GM19455 (cell line): ENCODE results near the gene ASIC3.
A peak's percentile ranks its signal among the peaks of the same experiment; 100 is the strongest.
"Not testable (repeated sequence)": the region's sequence is repeated elsewhere in the genome, so short reads cannot be mapped to it uniquely, and the experiment has no call there.

Source experiments
- ATAC-seq: cut with Tn5 transposase; IDR thresholded peaks from one replicate; pipeline ENCODE4 v1.9.1; 2021; ENCODE audit not compliant: unreplicated experiment

Gene ASIC3

GRCh38 chr7:151013733-151014497, 34.4 kb upstream of the ASIC3 start:
- no peak for ATAC-seq

DNA sequence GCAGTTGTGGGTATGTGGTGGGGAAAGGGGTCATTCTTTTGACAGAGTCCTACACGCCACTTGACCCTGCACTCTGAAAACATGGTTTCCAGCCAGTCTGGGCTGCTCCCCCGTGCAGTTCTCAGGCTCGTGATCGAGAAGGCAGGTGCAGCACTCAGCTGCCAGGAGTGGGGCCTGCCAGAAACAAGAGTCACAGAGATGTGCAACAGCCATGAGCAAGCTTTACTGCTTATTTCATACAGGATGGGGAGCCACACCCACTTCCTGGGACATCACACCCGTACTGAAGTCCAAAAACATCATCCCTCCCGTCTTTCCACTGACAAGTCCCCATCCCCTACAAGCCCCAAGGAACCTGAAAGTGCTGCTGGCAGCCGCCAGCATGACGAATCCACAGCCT, 33.4 kb upstream of the ASIC3 start:
- no peak for ATAC-seq

GRCh38 chr7:151015967-151016366, 32.4 kb upstream of the ASIC3 start:
- ATAC-seq = no peak

- ATAC-seq = no peak
Observed at GRCh38 chr7:151016505-151016904, 31.8 kb upstream of the ASIC3 start.

DNA sequence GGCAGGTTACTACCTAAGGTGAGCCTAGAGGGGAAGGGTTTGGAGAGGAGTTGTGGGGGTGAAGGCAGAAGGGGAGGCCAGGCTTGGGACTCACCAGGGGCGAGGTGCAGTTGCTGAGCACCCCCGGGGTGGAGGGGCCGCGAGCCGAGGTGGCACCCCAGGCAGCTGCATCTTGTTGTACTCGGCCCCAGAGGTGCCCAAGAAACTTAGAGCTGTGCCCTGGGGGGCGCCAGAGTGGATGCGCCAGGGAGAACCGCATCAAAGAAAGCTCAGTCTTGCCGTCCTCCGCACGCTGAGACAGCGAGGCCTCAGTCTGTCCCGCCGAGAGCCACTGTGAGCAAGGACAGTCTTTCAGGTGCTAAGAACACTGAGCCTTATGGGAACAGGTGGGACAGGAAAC, 31.4 kb upstream of the ASIC3 start:
- ATAC-seq = no peak

DNA sequence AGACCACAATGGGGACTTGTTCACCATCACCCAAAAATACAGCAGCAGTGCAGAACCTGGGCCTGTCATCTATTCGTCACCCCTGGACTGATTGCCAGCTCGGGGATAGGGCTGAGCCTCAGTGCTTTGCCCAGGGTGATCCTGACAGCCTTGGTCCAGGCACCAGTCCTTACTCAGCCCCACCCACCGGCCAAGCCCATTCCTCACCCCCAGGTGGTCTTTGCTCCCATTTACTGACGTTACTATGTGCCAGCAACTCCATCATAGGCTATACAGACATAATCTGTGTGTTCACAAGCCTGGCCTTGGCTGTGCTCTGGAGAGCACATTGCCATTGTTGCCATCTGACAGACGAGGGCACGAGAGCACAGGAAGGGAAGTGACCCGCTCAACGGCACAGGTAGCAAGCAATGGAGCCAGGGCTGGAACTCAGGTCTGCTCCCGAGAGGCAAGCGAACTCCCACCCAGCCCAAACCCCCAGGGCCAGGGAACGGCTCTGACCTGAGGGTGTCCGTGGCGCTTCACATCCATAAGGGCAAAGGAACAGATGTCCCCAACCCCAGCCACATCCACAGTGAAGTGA, 30.9 kb upstream of the ASIC3 start:
- no peak for ATAC-seq

DNA sequence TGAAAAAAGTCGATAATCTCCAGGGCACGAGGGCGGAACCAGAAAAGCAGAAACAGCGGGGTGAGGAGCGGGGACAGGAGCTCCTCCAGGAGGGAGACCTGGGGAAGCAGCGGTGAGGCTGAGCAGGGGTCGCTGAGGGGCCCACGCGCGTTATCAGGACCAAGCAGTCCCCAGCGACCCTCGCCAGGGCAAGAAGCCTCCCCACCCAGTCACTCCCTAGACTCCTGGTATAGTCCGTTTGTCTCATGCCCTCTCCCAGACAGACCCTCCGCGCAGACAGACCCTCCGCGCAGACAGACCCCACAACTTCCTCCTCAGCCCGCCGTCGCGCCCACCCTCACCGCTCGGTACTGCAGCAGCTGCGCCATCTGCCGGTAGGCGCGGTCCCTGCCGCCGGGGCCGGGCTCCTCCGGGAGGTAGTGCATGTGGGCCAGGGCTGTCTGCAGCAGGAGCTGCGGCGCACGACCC, 30.3 kb upstream of the ASIC3 start:
- ATAC-seq = no peak

DNA sequence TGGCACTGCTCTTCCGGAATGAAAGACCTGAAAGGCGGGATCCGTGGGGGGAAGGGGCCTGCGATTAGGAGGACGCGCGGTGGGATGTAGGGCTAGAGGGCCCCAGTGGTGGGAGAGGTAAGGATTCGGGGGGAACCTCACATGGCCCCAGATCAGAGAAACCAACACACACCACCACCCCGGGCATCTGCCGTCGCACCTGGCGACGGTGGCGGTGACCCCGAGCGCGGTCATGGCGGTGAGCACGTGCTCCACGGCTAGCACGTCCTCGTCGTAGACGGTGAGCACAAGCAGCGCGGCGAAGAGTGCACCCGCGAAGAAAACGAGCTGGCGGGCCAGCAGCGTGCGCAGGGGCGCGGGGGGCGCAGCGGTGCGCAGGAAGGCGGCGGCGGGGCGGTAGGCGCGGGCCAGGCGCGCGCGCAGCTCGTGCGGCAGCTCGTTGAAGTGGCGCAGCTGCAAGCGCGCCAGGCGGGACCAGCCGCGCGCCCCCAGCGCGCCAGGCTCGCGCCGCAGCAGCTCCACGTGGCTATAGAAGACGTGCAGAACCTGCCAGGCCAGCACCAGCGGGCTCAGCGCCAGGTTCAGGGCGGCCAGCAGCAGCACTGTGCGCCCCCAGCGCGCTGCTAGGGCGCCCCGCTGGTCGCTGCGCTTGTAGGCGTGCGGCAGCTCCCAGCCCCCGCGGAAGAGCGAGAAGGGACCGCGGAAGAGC, 29.8 kb upstream of the ASIC3 start:
- no peak for ATAC-seq

DNA sequence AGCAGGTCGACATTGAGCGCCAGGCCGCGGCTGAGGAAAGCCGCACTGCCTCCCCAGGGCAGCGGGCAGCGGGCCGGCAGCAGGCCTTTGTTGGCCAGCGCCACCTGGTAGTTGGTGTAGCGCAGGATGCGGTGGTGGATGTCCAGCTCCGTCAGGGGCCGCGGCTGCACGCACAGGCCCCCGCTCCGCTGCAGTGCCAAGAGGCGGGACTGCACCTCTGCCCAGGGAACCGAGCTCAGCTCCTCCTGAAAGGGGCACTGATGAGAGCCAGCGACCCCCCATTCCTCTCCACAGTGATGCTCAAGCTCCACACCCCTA, 29.2 kb upstream of the ASIC3 start:
- ATAC-seq = no peak

DNA sequence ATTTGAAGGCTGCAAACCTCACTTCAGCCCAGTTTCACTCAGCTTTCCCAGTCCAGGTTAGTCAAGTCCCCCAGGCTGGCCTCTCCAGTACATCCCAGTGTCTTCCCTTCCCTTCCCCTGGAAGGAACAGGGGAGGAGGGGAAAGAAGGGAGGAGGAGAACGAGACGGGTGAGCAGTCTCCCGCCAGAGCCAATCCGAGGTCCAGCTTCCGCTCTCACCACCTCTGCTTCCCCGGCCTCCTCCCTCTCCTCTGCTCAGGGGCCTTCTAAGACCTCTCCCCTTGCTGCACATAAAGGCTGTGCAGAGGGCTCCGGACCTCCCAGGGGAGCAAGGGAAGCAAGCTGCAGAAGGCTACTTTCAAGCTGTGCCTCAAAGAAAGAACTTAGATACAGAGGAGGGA, 28.1 kb upstream of the ASIC3 start:
- no peak for ATAC-seq

DNA sequence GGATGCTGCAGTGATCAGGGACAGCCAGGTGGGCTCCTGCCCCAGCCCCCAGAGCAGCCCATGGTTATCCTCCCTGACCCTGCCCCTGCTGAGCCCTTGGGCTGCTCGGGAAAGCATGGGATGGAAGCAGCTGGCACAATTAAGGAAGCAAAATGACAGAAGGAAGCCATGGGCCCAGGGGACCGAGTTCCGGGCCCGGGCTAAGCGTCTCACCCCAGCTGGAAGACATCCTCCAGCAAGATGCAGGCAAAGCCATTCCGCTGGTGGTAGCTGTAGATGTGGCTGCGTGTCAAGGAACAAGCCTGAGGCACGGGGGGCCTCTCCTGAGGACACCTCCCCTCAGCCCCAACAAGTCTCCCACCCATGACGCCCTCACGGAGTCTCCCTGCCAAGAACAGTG, 25.1 kb upstream of the ASIC3 start:
- ATAC-seq = no peak

GRCh38 chr7:151024435-151025056, 23.8 kb upstream of the ASIC3 start, which contains the start of gene ATG9B:
Gene ATG9B, minus strand, starts transcription at chr7:151024494. Its CDS starts 71 bp downstream, at chr7:151024423.
- ATAC-seq = no peak

DNA sequence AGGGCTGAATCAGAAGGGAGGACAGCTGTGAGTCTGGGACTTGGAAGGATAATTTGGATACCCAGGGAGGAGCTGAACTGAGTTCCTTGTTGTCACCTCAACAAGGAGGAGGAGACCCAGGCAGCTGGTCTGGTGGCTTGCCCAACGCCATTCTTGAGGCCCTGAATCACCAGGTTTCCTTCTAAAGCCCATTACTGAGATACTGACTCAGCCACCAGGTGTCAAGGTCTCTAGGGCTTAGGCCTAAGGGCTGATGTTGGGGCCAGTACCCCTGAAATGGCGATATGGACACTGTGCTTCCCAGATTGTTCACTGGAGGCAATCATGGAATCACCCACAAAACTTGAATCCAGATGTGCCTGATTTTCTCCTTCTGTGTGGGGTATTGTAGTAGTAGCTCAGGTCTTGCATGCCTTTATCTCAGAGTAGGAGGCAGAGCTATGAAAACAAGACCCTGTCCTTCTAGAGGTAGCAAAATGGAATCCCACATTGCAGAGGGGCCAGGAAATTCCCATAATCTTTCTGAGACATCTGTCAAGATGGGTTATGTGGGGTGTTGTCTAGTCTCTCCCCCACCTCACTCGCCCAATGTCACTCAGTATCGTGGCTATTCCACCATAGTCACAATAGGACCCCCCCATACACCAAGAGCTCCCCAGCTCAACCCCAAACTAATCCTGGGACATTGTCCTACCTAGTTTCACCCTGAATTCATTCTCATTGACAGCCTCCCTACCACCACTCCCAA, 22.2 kb upstream of the ASIC3 start:
- no peak for ATAC-seq

GRCh38 chr7:151026771-151027727, 21.3 kb upstream of the ASIC3 start:
- ATAC-seq = not testable (repeated sequence)

DNA sequence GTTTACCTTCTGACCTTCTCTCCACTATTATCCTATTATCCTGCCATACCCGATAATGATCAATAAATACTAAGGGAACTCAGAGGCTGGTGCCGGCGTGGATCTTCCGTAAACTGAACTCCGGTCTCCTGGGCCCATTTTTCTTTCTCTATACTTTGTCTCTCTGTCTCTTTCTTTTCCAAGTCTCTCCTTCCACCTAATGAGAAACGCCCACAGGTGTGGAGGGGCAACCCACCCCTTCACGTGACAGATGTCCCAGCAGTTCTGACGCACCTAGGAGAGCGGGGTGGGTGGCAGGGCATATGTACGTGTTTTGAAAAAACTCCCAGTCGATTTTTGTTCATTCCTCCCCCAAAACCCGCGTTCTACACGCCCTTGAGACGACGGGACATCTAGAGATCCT, 20.6 kb upstream of the ASIC3 start:
- peak; percentile 9 for ATAC-seq

DNA sequence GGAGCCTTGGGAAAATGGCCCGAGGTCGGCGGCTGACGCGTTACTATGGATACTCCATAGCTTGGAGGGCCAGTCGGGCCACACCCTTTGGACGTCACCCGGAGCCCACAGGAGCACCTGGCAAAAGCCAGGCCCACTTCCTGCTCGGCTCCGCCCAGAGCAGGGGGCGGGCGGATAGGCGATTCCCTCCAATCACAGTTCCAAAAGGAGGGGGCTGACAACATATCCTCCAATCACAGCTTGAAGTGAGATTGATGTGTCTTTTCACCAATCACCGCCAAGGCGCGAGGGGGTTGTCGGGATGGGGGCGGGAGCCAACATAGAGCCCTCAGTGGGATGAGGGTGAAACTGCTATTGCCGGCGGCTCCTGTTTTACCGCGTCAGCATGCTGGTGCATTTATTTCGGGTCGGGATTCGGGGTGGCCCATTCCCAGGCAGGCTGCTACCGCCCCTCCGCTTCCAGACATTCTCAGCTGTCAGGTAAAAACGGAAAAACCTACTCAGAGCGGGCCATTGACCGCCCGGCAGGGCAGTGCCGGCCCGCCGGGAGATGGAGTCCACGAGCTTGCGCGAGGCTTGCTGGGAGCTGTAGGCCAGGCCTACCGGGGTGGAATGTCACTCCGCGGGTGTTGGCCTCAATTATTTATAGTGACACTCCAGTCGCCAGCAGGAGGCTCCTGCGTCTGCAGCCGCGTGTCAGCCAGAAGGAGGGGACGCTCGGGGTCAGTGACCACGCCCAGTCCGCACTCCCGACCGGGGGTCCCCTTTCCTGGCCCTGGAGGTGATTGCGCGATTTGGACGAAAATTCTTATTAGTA, 20.0 kb upstream of the ASIC3 start, which contains the start of gene ABCB8:
ABCB8 (plus strand) TSS at position 320 of the 817 bp plus-strand sequence; CDS start at position 386, 66 bp downstream.
- ATAC-seq = peak; percentile 94

DNA sequence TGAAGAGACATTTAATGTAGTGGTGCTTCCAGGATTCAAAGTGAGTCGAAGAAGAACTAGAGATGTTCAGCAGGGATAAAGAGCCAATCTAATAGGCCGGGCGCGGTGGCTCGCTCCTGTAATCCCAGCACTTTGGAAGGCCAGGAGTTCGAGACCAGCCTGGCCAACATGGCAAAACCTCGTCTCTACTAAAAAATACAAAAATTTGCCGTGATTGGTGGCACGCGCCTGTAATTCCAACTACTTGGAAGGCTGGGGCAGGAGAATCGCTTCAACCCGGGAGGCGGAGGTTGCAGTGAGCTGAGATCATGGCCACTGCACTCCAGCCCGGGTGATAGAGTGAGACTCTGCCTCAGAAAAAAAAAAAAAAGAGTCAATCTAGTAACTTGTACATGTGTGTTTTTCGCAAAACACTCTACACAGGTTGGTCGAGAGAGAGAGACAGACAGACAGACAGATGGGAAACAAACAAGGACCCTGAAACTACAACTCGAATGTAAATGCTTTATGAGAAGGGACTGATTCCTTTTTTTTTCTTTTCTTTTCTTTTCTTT, 19.3 kb upstream of the ASIC3 start:
- ATAC-seq = no peak

GRCh38 chr7:151031011-151031410, 17.3 kb upstream of the ASIC3 start:
- ATAC-seq = no peak
